SHP77 treated with DMSO at 0.1 percent for 48 hours (cell line): ENCODE data around the gene POLR3GL.
"Not testable (repeated sequence)": the region's sequence is repeated elsewhere in the genome, so short reads cannot be mapped to it uniquely, and the experiment has no call there.

ENCODE experiments used
- DNase-seq: peaks from one replicate; lab custom pipeline; 2025; lab: John Stamatoyannopoulos, UW

Gene POLR3GL, protein sequence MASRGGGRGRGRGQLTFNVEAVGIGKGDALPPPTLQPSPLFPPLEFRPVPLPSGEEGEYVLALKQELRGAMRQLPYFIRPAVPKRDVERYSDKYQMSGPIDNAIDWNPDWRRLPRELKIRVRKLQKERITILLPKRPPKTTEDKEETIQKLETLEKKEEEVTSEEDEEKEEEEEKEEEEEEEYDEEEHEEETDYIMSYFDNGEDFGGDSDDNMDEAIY

DNA sequence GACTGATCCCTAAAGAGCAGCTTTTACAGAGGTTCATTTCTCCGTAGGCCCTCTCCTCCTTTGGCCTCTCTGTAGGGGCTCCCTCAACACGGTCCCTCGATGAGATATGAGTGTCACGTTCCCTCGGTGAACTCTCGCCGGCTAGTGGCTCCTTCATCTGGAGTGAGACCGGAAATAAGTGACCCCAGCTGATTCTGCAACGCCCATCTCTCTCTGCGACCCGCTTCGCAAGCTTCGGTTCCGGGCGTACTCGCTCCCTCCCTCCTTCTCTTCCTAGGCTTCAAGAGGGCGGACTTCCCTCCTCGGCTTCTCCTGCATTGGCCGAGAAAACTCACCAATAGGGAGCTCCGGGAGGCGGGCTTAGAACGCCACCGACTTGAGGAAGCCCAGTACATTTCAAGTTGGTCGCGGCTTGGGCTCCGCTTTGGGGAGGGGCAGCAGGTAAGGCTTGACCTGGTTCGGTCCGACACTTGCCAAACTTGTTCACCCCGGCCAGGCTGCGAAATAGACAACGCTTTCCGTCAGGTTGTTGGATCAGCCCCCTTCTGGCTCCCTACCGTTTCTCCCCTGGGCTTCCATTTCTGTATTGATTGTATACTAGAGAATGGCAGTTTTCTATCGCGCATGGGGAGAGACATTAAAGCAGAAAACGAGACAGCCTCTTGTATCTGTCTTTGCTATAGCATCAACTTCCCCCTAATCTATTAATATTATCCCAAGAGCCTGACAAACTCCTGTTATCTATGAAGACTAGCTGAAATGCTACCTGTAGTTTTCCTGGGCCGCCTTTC lies at the start of gene POLR3GL, which contains the start of gene ANKRD34A:
TSS of gene POLR3GL (plus strand) at position 363 of the 791 bp plus-strand sequence. CDS start 10,176 bp downstream, outside the sequence.
TSS of gene ANKRD34A (minus strand) at position 248 of the 791 bp plus-strand sequence. CDS start 2,816 bp downstream, outside the sequence.
- DNase-seq, result peak; percentile 98

DNA sequence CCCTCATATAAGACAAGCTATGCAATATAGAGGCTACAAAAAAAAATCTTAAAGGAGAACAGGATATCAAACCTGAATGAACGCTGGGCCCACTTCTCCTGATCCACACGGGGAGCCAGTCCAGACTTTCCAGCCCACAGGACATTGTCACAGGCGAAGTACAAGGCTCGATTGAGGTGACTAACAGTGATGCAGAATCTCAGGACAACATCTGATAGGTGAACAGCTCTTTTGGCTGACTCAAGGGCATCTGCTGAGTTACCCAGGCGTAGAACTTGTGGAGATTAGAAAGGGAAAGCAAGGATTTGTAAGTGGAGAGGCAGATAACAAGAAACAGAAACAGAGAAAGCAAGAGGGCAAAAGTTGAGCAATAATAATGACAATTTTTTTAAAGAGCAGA lies 47.7 kb upstream of the POLR3GL start:
- no peak for DNase-seq

DNA sequence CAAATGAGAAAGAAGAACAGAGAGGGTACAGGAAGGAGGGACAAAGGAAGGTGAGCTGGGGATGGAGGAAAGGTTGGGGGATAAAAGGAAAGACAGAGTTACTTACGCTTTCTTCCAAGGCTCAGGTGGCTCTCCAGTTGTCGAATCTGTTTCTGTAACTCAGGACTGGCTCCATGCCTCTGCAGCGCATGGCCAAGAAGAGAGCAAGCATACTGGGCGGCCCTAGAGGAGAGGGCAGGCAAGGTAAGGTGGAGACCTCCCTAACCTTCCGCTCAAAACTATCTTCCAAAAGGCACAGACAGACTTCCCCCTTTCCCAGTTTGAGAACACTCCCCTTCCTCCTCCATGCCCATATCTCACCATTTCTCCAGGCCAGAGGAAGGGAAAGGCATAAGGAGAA lies 46.9 kb upstream of the POLR3GL start:
- DNase-seq, result no peak

DNA sequence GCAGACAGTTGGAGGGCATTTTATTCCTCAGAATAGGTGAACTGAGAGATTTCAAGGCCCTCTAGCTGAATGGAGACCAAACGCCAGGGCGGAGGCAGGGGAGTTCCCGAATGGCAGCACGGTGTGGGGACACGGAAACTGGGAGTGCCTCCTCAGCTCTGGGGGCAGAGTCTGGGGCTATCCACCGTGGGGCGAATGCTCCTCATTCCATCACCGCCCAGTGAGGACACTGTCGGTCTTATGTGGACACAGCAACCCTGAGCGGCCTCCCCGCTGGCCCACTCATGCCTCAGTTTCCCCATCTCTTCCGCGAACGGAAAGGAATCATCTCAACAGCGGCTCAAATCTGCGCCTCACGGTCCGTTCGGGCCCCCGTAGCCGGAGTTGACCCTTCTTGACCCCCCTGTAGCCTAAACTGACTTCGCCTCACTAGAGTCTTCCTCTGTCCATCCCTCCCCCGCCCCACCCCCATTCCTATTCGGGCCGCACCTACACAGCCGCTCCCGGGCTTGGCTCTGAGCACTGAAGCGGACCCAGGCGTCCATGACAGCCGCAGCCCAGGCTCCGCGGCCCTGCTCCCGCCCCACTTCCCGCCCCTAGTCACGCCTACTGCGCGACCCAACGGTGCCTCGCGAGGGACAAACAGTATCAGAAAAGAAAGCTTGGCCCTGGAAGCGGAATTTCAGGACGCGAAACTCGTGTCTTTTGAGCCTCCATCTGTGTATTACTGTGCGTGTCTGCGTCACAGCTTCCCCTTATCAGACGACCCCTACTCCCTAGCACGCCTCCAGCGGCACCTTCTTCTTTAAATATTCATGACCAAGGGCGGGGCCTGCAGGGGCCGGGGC lies 46.1 kb upstream of the POLR3GL start, which contains the start of gene PEX11B:
TSS of gene PEX11B (minus strand) at position 574 of the 848 bp plus-strand sequence. CDS start at position 545, 29 bp downstream.
- peak; percentile 80 for DNase-seq

DNA sequence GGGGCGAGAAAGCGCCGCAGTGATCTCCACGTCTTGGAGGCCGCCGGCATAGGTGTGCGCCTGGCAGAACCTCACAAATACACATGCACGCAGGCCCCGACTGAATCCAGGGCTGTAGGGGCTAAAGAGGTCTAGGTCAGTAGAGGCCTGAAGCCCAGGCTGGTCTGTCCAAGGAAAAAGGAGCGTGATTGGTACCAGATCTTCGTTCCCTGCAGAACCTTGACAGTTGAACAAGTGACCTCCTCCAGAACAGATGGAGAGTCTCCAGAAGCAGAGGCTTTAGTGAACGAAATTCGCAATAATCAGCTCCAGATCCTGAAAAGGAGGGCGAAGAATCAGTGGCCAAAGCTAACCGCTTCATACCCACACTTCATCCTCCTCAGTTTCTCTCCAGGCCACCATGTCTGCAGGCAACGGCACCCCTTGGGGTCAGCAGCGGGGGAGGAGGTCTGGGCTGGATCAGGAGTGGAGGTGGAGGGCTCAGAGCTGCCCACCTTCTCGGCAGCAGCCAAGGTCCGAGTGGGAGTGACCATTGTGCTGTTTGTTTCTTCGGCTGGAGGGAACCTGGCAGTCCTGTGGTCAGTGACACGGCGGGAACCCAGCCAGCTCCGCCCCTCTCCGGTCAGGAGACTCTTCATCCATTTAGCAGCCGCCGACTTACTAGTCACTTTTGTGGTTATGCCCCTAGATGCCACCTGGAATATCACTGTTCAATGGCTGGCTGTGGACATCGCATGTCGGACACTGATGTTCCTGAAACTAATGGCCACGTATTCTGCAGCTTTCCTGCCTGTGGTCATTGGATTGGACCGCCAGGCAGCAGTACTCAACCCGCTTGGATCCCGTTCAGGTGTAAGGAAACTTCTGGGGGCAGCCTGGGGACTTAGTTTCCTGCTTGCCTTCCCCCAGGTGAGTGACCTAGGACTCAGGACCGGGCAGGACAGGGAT lies 45.2 kb upstream of the POLR3GL start:
- DNase-seq, result peak; percentile 48

DNA sequence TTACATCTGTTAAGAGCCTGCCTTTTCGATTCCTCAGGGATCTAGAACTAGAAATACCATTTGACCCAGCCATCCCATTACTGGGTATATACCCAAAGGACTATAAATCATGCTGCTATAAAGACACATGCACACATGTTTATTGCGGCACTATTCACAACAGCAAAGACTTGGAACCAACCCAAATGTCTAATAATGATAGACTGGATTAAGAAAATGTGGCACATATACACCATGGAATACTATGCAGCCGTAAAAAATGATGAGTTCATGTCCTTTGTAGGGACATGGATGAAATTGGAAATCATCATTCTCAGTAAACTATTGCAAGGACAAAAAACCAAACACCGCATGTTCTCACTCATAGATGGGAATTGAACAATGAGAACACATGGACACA lies 44.2 kb upstream of the POLR3GL start:
- not testable (repeated sequence) for DNase-seq

DNA sequence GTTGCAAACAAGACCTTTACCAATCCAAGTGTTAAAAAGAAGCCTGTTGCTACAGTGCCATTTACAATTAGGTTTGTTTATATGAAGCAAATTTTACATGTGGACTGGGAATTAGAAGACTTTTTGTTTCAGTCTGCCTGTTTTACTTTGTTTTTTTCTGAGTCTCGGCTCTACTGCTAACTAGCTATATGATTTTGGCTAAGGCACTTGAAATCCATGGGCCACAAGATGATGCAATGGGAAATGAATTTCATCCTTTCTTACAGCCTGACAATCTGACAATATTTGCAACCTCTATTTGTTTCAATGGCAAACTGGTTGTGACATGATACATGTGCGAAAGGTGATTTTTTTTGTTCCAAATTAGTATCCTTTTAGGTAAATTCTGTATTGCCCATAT lies 42.2 kb upstream of the POLR3GL start:
- no peak for DNase-seq

DNA sequence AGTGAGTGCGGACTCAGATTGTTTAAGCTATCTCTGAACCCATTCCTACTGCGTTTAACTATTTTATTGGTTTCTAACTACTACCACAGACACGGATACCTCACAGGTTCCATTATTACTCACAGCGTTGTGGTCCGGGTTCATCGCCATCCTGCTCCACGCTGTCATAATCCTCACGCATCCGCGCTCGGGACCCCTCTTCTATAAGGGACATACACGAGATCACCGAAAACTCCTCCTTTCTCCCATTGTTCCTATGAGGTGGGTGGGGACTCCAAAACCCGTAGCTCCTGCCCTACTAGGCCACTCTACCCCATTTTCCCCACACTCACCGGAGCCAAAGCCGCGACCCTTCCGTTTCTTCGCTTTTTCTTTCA lies 37.8 kb upstream of the POLR3GL start:
- DNase-seq, result peak; percentile 47

DNA sequence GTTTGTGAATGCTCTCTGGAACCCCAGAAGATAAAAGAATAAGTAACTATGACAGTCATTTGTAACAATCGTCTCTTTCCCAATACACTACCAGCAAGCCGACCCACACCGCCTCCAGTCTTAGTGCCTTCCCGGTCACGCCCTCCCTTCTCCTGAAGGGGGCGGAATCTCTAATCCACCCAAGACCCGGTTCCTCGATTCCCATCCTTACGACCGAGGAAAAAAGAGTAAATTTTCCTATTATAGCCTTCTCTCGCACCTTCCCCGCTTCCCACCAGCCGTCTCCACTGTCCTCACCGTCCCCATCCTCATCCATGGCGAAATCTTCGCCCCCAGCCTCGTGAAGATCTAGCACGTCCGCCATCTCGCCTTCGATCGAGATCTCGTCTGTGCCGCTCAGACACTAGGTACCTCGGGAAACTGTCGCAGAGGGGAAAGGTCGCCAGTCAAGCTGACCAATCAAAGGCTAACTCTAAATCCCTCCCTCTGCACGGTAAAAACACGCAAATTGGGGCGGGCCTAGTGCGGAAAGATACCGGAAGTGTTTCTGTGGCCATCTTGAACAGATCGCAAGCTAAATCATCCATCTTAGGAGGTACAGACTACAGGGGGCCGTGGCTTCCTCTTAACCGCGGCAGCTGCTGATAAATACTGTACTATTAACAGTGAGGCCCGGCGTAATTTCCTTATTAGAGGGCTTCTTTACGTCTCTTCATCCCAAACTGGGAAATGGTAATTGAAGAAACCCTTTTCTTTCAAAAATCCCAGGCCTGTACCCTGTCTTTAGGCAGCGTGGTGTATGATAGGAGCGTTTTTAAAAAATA lies 37.2 kb upstream of the POLR3GL start, which contains the start of gene RBM8A:
TSS of gene RBM8A (minus strand) at position 422 of the 824 bp plus-strand sequence. CDS start at position 364, 58 bp downstream.
- peak; percentile 100 for DNase-seq

DNA sequence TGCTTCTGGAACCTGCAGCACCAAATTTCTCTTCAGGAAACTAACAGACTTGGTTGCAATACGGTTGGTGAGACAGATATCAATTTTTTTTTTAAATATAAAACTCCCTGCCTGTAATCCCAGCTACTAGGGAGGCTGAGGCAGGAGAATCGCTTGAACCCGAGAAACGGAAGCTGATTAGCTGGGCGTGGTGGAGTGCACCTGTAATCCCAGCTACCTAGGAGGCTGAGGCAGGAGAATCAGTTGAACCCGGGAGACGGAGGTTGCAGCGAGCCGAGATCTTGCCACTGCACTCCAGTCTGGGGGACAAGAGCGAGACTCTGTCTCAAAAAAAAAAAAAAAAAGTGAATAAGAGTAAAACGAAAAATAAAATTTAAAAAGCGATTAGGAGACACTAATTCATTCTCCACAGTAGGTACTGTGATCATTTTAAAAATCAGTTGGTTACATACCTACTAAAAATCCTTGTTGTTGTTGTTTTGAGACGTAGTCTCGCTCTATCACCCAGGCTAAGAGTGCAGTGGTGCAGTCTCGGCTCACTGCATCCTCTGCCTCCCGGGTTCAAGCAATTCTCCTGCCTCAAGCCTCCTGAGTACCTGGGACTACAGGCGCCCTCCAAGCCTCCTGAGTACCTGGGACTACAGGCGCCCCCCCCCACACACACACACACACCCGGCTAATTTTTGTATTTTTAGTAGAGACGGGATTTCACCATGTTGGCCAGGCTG lies 36.4 kb upstream of the POLR3GL start:
- DNase-seq, result peak; percentile 27

DNA sequence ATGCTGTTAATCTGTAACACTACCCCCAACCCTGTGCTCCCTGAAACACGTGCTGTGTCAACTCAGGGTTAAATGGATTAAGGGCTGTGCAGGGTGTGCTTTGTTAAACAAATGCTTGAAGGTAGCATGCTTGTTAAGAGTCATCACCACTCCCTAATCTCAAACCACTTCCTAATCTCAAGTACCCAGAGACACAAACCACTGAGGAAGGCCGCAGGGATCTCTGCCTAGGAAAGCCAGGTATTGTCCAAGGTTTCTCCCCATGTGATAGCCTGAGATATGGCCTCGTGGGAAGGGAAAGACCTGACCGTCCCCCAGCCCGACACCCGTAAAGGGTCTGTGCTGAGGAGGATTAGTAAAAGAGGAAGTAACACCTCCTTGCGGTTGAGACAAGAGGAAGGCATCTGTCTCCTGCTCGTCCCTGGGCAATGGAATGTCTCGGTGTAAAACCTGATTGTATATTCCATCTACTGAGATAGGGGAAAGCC lies 31.9 kb upstream of the POLR3GL start:
- DNase-seq, result not testable (repeated sequence)

DNA sequence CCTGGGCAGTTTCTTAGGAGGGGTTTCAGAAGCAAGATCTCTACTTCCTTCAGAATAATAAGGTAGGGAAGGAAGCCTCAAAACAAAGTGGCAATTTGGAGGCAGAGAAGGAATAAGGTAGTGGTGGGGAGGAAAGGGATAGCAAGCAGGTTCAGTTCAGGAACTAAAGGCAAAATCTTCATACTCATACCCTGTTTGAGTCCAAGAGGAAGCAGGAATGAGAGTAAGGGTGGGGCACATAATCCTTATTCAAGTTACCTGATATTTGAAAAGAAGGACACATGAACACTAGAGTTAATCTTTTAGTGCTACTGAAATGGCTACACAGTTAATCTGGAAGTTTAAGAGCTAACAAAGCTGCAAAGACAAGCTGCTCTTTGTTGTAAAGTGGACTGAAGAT lies 28.8 kb upstream of the POLR3GL start:
- no peak for DNase-seq

DNA sequence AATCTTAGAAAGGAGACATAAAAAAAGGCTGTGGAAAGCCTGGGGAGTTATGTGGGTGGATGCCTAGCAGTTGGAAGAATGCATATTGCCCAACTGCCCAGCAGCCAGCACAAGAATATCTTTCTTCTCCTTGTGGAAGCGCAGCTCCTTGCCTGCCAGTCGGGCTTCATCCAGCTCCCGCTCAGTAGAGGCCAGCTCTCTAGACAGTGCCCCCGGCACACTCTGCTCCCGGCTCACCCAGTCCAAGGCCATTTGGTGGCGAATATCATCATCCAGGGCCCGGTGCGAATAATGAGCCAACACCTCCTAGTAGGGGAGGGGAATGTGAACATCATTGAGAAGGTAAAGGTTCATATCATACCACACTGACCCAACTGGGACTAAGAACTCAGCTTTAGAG lies 28.2 kb upstream of the POLR3GL start:
- no peak for DNase-seq

DNA sequence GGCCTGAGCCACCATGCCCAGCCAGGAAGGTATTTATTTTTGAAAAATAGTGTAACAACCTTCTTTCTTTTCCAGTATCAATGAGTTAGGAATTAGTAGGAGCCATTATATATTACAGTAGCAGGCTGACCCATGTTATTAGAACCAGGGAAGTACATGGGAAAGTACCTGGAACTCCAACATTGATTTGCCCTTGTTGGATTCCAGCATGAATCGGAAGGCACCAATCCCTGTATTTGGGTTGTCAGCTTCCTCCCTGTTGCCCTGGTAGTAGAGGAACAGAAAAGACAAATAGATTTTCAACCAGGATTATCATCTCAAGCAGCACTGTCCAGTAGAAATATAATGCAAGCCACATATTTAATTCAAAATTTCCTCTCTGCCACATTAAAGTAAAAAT lies 27.1 kb upstream of the POLR3GL start:
- no peak for DNase-seq

DNA sequence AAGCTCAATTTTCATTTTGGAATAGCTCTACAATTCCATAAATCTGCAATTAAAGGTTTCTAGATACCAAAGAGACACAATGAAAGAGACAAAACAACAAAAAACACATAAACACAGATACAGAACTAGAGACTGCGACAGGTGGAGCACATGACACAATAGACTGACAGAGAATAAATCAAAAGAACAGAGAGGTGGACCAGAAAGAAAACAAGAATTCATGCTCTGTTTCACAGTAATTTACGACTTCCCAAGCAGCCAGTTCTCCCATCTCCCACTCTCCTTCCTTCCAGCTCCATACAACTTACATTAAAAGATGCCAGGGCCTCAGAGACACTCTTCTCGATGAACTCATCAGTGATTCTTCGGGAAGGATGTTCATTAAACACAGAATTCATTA lies 22.1 kb upstream of the POLR3GL start:
- no peak for DNase-seq

DNA sequence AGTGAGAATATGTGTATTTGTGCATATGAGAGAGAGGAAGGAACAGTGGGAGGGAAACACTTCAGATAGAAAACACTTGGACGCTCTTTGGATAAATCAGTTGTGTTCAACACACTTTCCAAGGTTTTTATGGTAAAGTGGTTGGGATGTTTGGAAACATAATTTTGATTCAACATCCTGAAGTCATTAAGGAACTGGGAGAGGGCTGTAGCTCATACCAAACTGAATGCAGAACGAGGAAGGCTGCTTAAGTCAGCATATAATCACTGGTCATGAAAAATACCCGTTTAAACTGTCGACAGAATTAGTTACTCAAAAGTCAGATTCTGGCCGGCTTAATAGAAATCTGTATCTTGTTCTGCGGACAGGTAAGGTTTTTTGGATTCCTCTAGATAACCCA lies 21.6 kb upstream of the POLR3GL start:
- no peak for DNase-seq

DNA sequence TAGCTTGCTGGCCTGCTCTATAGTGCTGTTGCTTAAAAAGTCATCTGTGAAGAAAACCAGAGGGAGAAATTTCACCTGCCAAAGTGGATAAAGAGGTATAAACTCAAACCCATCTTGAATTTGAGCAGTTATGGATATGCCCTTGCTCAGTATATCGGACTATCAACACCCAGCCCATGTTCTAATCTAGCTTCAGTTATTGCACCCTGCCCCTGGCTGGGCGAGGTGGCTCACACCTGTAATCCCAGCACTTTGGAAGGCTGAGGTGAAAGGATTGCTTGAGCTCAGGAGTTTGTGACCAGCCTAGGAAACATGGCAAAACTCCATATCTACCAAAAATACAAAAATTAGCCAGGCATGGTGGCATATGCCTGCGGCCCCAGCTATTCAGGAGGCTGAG lies 20.0 kb upstream of the POLR3GL start:
- DNase-seq, result no peak

DNA sequence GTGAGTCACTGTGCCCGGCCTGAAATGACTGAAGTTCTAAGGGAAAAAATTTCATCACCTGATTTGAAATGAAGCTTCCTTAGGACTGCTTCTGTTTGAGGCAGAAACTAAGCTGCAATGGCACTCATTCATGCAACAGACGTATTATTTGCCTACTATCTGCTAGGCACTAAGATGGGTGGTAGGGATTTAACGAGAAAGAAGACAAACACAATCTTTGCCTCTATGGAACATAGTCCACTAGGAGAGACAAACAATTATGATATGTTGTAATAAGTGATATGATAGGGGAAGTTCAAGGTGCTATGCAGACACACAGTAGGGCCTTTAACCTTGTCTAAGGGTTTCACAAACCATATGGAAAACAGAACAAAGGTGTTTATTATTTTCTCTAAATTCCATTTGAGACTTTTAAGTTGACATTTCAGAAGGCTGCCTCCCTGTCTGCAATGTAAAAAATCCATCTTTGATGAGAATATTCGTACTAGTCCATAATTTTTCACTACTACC lies 18.0 kb upstream of the POLR3GL start:
- DNase-seq, result no peak

DNA sequence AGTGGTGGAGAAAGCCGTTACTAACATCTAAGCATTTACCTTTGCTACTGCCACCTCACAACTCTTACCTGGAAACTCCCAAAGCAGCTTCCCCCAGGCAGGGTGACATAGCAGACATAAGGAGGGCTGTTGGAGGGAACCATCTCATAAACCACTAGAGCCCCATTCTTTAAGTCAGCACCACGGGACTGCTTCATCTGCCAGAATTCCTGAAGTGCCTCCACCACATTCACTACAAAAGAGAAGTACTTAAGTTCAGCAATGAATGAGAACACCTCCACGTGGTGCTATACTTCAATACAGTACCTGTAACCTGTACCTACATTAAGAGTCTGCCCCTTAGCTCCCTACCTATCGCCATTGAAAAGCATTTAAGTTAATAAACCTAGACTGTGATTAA lies 16.9 kb upstream of the POLR3GL start:
- no peak for DNase-seq
